ENCODE data around the gene SVIP.

DNA sequence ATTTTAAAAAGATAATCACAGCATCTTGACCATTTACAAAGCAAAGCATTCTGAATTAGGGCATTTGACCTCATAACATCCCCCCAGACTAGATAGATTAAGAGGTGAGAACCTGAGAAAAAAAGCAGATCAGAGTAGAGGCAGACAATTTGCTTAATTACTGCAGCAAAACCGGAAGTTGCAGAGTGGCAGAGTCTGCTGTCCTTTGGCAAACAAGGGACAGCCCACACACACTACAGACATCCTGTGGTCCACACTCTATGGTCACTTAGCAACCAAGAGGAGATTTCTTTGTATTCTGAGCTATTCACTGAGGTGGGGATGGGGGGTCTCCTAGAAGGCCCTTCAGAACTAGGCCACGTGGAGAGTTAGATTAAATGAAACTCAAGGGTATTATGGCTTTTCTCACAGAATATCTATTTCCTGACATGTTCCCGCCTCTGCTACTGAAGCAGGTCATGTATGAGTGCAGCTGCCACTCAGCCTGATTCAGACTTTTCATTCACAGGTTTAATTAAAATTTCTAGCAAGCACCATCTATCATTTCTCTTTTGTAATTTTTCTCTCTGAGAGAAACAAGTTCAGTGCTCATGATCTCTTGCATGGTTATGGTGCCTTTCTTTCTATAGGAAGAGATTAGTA is 48.5 kb downstream of the SVIP start:
- TF ChIP-seq POLR2A (IDR thresholded peaks at IDR 0.05) (no peak), EP300 (IDR thresholded peaks at IDR 0.05) (no peak)
- TF ChIP-seq, protein P1, sequence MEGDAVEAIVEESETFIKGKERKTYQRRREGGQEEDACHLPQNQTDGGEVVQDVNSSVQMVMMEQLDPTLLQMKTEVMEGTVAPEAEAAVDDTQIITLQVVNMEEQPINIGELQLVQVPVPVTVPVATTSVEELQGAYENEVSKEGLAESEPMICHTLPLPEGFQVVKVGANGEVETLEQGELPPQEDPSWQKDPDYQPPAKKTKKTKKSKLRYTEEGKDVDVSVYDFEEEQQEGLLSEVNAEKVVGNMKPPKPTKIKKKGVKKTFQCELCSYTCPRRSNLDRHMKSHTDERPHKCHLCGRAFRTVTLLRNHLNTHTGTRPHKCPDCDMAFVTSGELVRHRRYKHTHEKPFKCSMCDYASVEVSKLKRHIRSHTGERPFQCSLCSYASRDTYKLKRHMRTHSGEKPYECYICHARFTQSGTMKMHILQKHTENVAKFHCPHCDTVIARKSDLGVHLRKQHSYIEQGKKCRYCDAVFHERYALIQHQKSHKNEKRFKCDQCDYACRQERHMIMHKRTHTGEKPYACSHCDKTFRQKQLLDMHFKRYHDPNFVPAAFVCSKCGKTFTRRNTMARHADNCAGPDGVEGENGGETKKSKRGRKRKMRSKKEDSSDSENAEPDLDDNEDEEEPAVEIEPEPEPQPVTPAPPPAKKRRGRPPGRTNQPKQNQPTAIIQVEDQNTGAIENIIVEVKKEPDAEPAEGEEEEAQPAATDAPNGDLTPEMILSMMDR (IDR thresholded peaks at IDR 0.05), result no peak
